ENCODE data around the gene STK33. TPM values are rescaled to one million over a fixed set of nuclear protein-coding genes. Genes with fewer than 3 reads are reported as not detected.
A peak's percentile ranks its signal among the peaks of the same experiment; 100 is the strongest.
"Not testable (repeated sequence)": the region's sequence is repeated elsewhere in the genome, so short reads cannot be mapped to it uniquely, and the experiment has no call there.

The STK33 gene
- polyA plus RNA-seq, 3 donors, result 25.3 to 37.1 (median 31.8) TPM

- no peak for DNase-seq (ENCODE audit: extremely low read depth in 1 of 11, low read depth in 9 of 11, low spot score in 4 of 11)
Observed at GRCh38 chr11:8480858-8481257, 113.2 kb downstream of the STK33 start.

DNA sequence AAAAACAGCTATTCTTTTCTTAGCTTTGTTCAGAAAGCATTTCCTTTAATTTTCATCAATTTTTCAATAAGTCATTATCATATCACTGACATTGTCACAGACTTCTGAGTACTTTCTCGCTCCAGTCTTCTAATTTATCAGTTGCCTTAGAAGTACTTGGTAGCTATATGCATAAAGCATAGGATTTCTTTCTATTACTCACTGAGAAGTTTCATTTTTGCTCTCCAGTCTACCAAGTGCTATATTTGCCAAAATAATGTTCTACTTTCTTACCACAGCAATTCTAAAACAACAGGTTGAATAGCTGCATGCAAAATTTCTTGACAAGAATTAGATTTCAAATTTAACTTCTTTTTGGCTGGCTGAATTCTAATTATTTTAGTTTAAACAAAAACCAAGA, 116.3 kb downstream of the STK33 start:
- no peak for DNase-seq (ENCODE audit: extremely low read depth in 1 of 11, low read depth in 9 of 11, low spot score in 4 of 11)

DNA sequence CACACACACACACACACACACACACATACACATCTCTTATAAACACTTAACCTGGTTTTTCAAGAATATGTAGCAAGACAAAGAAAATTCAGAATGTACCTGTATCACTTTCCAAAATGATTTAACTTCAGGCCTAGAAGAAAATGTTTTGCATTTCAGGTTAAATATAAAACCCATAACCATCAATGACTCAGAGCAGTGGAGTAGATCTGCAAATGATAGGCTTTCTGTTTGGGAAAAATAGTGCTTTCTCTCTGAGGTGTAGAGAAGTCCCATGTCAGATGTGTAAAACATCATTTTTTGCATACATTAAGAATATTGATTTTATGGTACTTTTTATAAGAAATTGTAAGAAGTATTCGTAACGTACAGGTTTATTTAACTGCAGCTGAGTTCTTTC, 116.9 kb downstream of the STK33 start:
- no peak for DNase-seq (ENCODE audit: extremely low read depth in 1 of 11, low read depth in 9 of 11, low spot score in 4 of 11)

- not testable (repeated sequence) for DNase-seq (ENCODE audit: extremely low read depth in 1 of 11, low read depth in 9 of 11, low spot score in 4 of 11)
Observed at GRCh38 chr11:8467806-8468205, 126.2 kb downstream of the STK33 start.

DNA sequence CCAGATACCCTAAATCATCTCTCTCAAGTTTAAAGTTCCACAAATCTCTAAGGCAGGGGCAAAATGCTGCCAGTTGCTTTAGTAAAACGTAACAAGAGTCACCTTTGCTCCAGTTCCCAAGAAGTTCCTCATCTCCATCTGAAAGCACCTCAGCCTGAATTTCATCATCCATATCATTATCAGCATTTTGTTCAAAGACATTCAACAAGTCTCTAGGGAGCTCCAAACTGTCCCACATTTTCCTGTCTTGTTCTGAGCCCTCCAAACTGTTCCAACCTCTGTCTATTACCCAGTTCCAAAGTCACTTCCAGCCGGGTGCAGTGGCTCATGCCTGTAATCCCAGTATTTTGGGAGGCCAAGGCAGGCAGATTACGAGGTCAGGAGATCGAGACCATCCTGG, 126.7 kb downstream of the STK33 start:
- DNase-seq (ENCODE audit: extremely low read depth in 1 of 11, low read depth in 9 of 11, low spot score in 4 of 11), result not testable (repeated sequence)

- DNase-seq (ENCODE audit: extremely low read depth in 1 of 11, low read depth in 9 of 11, low spot score in 4 of 11), result not testable (repeated sequence)
Observed at GRCh38 chr11:8466884-8467283, 127.1 kb downstream of the STK33 start.

- no peak for DNase-seq (ENCODE audit: extremely low read depth in 1 of 11, low read depth in 9 of 11, low spot score in 4 of 11)
Observed at GRCh38 chr11:8459711-8460399, 134.2 kb downstream of the STK33 start.

GRCh38 chr11:8442301-8442700, 151.7 kb downstream of the STK33 start:
- no peak for DNase-seq (ENCODE audit: extremely low read depth in 1 of 11, low read depth in 9 of 11, low spot score in 4 of 11)

GRCh38 chr11:8440649-8441048, 153.4 kb downstream of the STK33 start:
- DNase-seq (ENCODE audit: extremely low read depth in 1 of 11, low read depth in 9 of 11, low spot score in 4 of 11), result no peak

- DNase-seq (ENCODE audit: extremely low read depth in 1 of 11, low read depth in 9 of 11, low spot score in 4 of 11), result no peak
Observed at GRCh38 chr11:8429483-8429882, 164.5 kb downstream of the STK33 start.

GRCh38 chr11:8426076-8426475, 168.0 kb downstream of the STK33 start:
- DNase-seq (ENCODE audit: extremely low read depth in 1 of 11, low read depth in 9 of 11, low spot score in 4 of 11), result no peak

- no peak for DNase-seq (ENCODE audit: extremely low read depth in 1 of 11, low read depth in 9 of 11, low spot score in 4 of 11)
Observed at GRCh38 chr11:8415195-8415594, 178.8 kb downstream of the STK33 start.

GRCh38 chr11:8408151-8408941, 185.7 kb downstream of the STK33 start:
- DNase-seq (ENCODE audit: extremely low read depth in 1 of 11, low read depth in 9 of 11, low spot score in 4 of 11), result no peak

DNA sequence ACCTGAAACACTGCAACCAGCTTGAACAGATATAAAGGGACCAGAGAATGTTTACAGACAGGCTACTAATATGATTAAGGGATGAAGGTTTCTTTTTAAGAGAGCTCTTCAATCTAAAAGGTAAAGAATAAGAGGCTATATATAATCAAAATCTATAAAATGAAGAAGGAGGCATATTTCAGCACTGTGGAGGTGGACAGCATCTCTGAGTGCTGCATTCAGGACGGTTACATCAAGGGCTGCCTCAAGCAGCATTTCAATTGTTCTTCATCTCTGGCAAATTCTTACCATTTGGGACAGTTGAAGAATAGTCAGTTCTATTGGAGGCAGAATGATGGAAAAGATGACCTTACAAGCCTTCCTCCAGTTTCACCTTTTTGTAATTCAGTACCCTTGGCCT, 190.7 kb downstream of the STK33 start:
- peak in 1 of 11 donors; percentile 15 for DNase-seq (ENCODE audit: extremely low read depth in 1 of 11, low read depth in 9 of 11, low spot score in 4 of 11)

GRCh38 chr11:8392886-8393285, 201.1 kb downstream of the STK33 start:
- no peak for DNase-seq (ENCODE audit: extremely low read depth in 1 of 11, low read depth in 9 of 11, low spot score in 4 of 11)

GRCh38 chr11:8392166-8392565, 201.9 kb downstream of the STK33 start:
- DNase-seq (ENCODE audit: extremely low read depth in 1 of 11, low read depth in 9 of 11, low spot score in 4 of 11), result no peak

DNA sequence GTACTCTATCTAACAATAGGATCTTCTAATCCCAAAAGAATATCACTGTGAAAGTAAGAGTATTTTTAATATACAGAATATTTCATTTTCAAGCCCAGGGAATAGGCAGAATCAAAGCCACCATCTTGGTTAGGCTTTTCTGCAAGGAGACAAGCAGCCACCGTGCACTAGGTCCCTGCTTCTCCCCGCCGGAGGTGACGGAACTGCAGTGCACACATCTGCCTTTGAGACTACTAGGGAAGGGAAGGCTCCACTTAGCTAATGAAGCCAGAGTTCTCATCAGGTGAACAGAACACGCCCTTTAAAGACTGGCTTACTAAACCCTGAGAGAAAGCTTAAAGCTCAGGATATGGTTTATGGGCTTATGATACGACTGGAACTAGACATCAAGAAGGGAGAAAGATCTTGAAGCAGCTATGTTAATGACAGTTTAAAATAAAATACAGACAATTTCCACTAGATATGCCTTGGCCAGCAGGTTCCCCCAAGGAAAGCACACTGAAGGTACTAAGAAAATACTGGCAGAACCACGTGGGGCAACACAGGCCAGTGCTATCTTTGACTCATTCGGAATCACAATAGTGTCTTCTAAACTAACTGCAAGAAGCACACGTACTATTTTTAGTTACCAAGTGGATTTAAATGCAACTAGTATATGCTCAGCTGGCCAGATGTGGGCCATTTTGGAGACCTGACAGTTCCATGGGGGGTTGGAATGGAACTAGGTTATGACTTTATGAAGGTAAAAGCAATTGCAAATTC, 203.0 kb downstream of the STK33 start:
- DNase-seq (ENCODE audit: extremely low read depth in 1 of 11, low read depth in 9 of 11, low spot score in 4 of 11), result no peak

DNA sequence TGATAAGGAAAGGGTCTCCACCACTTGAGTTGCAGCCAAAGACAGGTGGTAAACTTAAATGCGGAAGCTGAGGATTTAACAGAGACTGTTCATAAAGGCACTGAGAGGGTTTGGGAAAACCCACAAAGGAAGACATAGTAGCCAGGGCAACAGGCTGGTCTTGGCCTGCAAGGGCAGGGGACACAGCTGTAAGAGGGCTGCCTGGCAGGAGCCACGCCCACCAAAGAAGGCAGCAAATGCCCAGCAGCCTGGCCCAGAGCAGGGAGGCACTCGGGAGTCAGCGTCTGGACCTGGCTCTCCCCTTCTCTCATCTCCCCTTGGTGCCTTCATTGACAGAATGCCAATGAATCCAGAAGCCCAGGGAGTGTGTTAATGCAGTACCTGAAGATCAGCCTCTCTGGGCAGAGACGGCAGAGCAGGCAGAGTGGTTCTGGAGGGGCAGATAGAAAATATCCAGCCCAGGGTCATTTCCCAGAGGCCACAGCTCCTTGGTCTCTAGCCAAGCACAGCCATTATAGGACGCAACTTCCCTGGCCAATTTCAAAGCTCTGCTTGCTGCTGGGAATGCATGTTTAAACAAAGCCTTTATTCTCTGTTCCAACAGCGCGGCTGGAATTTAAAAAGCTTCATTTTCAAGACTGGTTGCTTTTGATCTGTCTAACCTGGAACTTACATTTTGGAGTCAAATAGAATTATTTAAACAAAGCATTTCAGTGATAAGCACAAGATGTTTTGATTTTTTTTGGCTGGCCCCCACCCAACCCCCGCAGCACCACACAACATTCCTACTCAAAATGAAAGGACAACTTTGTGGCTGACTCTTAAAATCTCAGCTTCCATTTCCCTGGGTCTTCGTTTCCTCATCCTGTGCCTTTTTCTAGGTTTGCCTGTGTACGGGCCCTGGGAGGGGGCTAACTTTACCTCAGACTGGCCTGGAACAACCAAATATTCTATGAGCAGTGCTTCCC, 204.7 kb downstream of the STK33 start:
- DNase-seq (ENCODE audit: extremely low read depth in 1 of 11, low read depth in 9 of 11, low spot score in 4 of 11), result peak in 6 of 11 donors; percentile 1 to 28 (median 20)

- no peak for DNase-seq (ENCODE audit: extremely low read depth in 1 of 11, low read depth in 9 of 11, low spot score in 4 of 11)
Observed at GRCh38 chr11:8387693-8388092, 206.3 kb downstream of the STK33 start.
